BJ (cell line): ENCODE data around the gene SOX6. TPM values are rescaled to one million over a fixed set of nuclear protein-coding genes. Genes with fewer than 3 reads are reported as not detected.
"Not testable (repeated sequence)": the region's sequence is repeated elsewhere in the genome, so short reads cannot be mapped to it uniquely, and the experiment has no call there.

Experiments
- CTCF ChIA-PET: fragments of 350-600 bp; formaldehyde crosslinking; extraction: SDS; loops from one replicate; lab custom pipeline; 2021; ENCODE audit warnings: antibody characterized with exemption, inconsistent platforms; lab: Yijun Ruan, JAX
- POLR2A ChIA-PET: fragments of 300-600 bp; sonication (Branson Sonifier 250); formaldehyde crosslinking; extraction: SDS; loops from one replicate; lab custom pipeline; 2021; ENCODE audit warnings: antibody characterized with exemption; lab: Charles Lee
- DNase-seq: peaks from one replicate; pipeline ENCODE4 v3.0.0-alpha.2; 2011; ENCODE audit warnings: low read depth
- H3K27me3 ChIP-seq: 2 replicates; pipeline ENCODE4 v1.6.0; 2011; ENCODE audit warnings: low read length; ENCODE audit not compliant: control insufficient read depth, insufficient read depth
- H3K36me3 ChIP-seq: 2 replicates; pipeline ENCODE4 v1.5.1; 2011; ENCODE audit warnings: low read length; ENCODE audit not compliant: control insufficient read depth, insufficient read depth
- H3K4me3 ChIP-seq: 2 replicates; pipeline ENCODE4 v1.5.1; 2011; ENCODE audit warnings: low read depth, mild to moderate bottlenecking, control low read depth, low read length
- CTCF ChIP-seq: IDR thresholded peaks from 2 replicates; pipeline ENCODE4 v1.5.1; 2011; ENCODE audit warnings: low read depth, mild to moderate bottlenecking, control low read depth, inconsistent platforms, low read length, moderate library complexity; ENCODE audit not compliant: insufficient read depth
- polyA plus RNA-seq: library from polyadenylated mRNA; depleted of rRNA; stranded (reverse); fragments of >200 nt; gene quantifications from 2 replicates; pipeline ENCODE4 v1.2.3, GENCODE V29; 2011

SOX6 gene
- polyA plus RNA-seq, 1 experiment, result 1.9 TPM

- POLR2A ChIA-PET, result no interaction called here
- CTCF ChIA-PET, result no interaction called here
Measured at GRCh38 chr11:16397390-16397789, 41.0 kb upstream of the SOX6 start.

GRCh38 chr11:16395601-16396000 is 39.3 kb upstream of the SOX6 start:
- POLR2A ChIA-PET, result no interaction called here
- DNase-seq, result no peak
- TF ChIP-seq CTCF, result no peak

More at GRCh38 chr11:16397390-16397789, 41.0 kb upstream of the SOX6 start:
- TF ChIP-seq CTCF, result no peak
- H3K4me3 ChIP-seq, result no peak overlapping the region
- H3K36me3 ChIP-seq, result no peaks in the 10 kb centered on the region
- H3K27me3 ChIP-seq, result no peaks in the 10 kb centered on the region
- no peak for DNase-seq

GRCh38 chr11:16394947-16395346 is 38.6 kb upstream of the SOX6 start:
- no peak for DNase-seq
- POLR2A ChIA-PET, result no interaction called here
- Histone ChIP-seq H3K27me3 (no peaks in the 10 kb centered on the region), H3K4me3 (no peak overlapping the region), H3K36me3 (no peaks in the 10 kb centered on the region)
- CTCF ChIA-PET, result interaction anchor here (0.7 kb wide), 1 partner anchor 264 kb away, joined by 4 read pairs; no protein-coding TSS in a partner anchor
- TF ChIP-seq CTCF, result no peak

More at GRCh38 chr11:16395601-16396000, 39.3 kb upstream of the SOX6 start:
- CTCF ChIA-PET, result no interaction called here
- Histone ChIP-seq H3K4me3 (no peak overlapping the region), H3K27me3 (no peaks in the 10 kb centered on the region), H3K36me3 (no peaks in the 10 kb centered on the region)

GRCh38 chr11:16393340-16393739 is 37.0 kb upstream of the SOX6 start:
- TF ChIP-seq CTCF, result no peak
- H3K36me3 ChIP-seq, result no peaks in the 10 kb centered on the region
- no peak for DNase-seq
- CTCF ChIA-PET, result no interaction called here
- no peak overlapping the region for H3K4me3 ChIP-seq
- no peaks in the 10 kb centered on the region for H3K27me3 ChIP-seq
- POLR2A ChIA-PET, result no interaction called here

GRCh38 chr11:16392616-16393015 is 36.3 kb upstream of the SOX6 start:
- TF ChIP-seq CTCF, result no peak
- Histone ChIP-seq H3K27me3 (no peaks in the 10 kb centered on the region), H3K4me3 (no peak overlapping the region), H3K36me3 (no peaks in the 10 kb centered on the region)
- DNase-seq, result peak; percentile 4
- CTCF ChIA-PET, result no interaction called here
- POLR2A ChIA-PET, result no interaction called here

GRCh38 chr11:16390826-16391225 is 34.5 kb upstream of the SOX6 start:
- H3K4me3 ChIP-seq, H3K36me3 ChIP-seq, H3K27me3 ChIP-seq, POLR2A ChIA-PET, CTCF ChIA-PET, DNase-seq: not testable (repeated sequence)
